Natural killer cell treated with Interleukin-12 subunit alpha and Interleukin-12 subunit beta and Interleukin-15 and Interleukin-18, amount 100 ng/mL, for 72 hours (primary cell): Measurements from ENCODE around the gene SEZ6L2. TPM values are rescaled to one million over a fixed set of nuclear protein-coding genes. Genes with fewer than 3 reads are reported as not detected.

ENCODE experiments used
- ATAC-seq, 2 donors: fragments of 150-1000 bp; cut with Tn5 transposase in 1 of 2; sonication (Bioruptor Pico), chemical (Tn5 transposase) in 1 of 2; 2 replicates each; pipeline ENCODE4 v1.10.0; 2021
- DNase-seq: peaks from one replicate; pipeline ENCODE4 v3.0.0; 2022; ENCODE audit warnings: low spot score
- H3K27ac Mint-ChIP-seq, 2 donors: 1 replicate in 1 of 2; 2 replicates in 1 of 2; pipeline ENCODE4 v1.8.0; 2022; ENCODE audit warnings: mixed read lengths in 2 of 2, mild to moderate bottlenecking in 1 of 2, moderate library complexity in 1 of 2
- H3K27me3 Mint-ChIP-seq, 2 donors: 1 replicate in 1 of 2; 2 replicates in 1 of 2; pipeline ENCODE4 v1.8.0; 2022; ENCODE audit warnings: mixed read lengths in 2 of 2
- H3K36me3 Mint-ChIP-seq: one replicate; pipeline ENCODE4 v1.8.0; 2022; ENCODE audit warnings: mixed read lengths
- H3K4me1 Mint-ChIP-seq, 2 donors: 1 replicate in 1 of 2; 2 replicates in 1 of 2; pipeline ENCODE4 v1.8.0; 2022; ENCODE audit warnings: low read depth in 2 of 2, mixed read lengths in 2 of 2, mild to moderate bottlenecking in 1 of 2
- H3K4me3 Mint-ChIP-seq: one replicate; pipeline ENCODE4 v1.8.0; 2022; ENCODE audit warnings: mixed read lengths
- H3K9me3 Mint-ChIP-seq: 2 replicates; pipeline ENCODE4 v1.8.0; 2022; ENCODE audit warnings: mixed read lengths
- total RNA-seq, 2 donors: library from RNA; stranded (reverse); gene quantifications; one replicate each; pipeline ENCODE4 v1.2.3, GENCODE V29; 2022

SEZ6L2 gene
- total RNA-seq, 2 donors from 2014 or later, result not detected

GRCh38 chr16:29864205-29864604, 35.1 kb downstream of the SEZ6L2 start:
- H3K27me3 Mint-ChIP-seq, result peaks cover 0 to 3% of the 10 kb centered on the region in 2 donors
- no peak overlapping the region for H3K27ac Mint-ChIP-seq
- H3K4me3 Mint-ChIP-seq, result no peak overlapping the region
- ATAC-seq (no peak), DNase-seq (no peak)
- H3K4me1 Mint-ChIP-seq, result peaks cover 19 to 23% of the 10 kb centered on the region in 2 donors
- H3K36me3 Mint-ChIP-seq, result no peaks in the 10 kb centered on the region
- no peaks in the 10 kb centered on the region for H3K9me3 Mint-ChIP-seq

GRCh38 chr16:29863669-29863984, 35.7 kb downstream of the SEZ6L2 start:
- H3K4me1 Mint-ChIP-seq, result peaks cover 19 to 23% of the 10 kb centered on the region in 2 donors
- no peaks in the 10 kb centered on the region for H3K9me3 Mint-ChIP-seq
- no peaks in the 10 kb centered on the region for H3K36me3 Mint-ChIP-seq
- no peak for ATAC-seq
- H3K4me3 Mint-ChIP-seq, result peak overlapping the region; percentile 99
- peak overlapping the region; percentile 98 to 100 for H3K27ac Mint-ChIP-seq
- peaks cover 0 to 3% of the 10 kb centered on the region in 2 donors for H3K27me3 Mint-ChIP-seq
- no peak for DNase-seq

DNA sequence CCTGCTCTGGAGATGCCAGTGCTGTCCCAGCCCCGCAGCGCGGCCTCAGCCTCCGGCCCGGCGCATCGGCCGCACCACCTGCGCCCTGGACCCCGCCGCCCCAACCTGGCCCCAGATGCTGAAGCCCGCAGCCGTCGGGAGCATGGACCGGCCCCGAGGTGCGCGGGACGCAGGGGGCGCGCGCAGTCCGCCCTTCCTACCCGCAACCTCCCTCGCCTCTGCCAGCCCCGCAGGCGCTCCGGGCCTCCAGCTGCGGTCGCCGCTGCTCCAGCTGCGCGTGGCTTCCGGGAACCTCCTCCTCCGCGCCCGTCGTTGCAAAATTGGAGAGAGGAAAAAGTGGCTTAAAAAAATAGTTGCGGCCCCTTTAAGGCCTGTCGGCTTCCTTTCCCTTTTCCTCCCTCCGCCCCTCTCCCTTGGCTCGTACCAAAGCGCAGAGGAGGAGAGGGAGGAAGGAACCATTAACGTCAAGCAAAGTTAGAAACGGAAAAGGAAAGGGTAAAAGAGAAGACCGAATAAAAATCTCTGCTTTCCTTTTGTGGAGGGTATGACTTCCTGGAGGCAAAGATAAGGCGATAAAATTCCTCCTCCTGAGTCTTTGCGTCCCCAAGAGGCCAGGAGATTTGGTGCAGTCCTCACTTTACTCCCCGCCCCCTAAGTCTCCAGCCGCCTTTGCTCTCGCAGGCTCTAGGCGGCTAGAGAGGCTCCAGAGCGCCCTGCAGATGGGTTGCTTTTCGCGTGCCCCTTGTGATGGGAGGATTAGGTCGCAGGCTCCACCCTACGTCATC, 36.3 kb downstream of the SEZ6L2 start, which contains the start of gene CDIPT:
Gene CDIPT (minus strand): TSS at position 343 of the 785 bp plus-strand sequence. CDS start 369 bp downstream, outside the sequence.
- Mint-ChIP-seq H3K27me3 (peaks cover 0 to 3% of the 10 kb centered on the region in 2 donors), H3K36me3 (peaks cover 4% of the 10 kb centered on the region), H3K9me3 (no peaks in the 10 kb centered on the region), H3K4me1 (peaks cover 21 to 23% of the 10 kb centered on the region in 2 donors), H3K4me3 (peak within 1 kb of the TSS; percentile 99), H3K27ac (peak within 1 kb of the TSS; percentile 98 to 100)
- DNase-seq, result peak; percentile 94
- ATAC-seq, result peak; percentile 99

DNA sequence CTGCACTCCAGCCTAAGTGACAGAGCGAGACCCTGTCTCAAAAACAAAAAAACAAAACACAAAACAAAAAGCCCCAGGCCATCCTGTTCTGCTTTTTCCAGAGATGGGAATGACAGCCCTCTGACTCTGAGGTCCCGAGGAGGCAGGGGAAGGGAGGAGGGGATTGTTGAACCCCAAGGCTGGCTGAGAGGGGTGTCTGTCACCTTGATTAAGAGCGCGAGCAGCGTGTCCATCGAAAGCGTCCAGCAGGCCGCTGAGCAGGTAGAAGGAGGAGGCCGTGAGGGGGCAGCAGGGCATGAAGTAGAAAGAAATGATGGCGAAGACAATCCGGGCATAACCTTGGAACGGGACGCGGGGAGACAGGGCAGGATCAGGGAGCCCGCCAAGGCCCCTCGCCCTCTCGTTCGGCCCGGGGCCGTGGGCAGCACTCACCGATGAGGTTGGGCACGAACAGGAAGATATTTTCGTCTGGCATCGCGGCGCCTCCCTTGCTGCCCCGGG, 36.9 kb downstream of the SEZ6L2 start:
- H3K4me1 Mint-ChIP-seq, result peaks cover 19% of the 10 kb centered on the region in 2 donors
- peaks cover 5% of the 10 kb centered on the region for H3K36me3 Mint-ChIP-seq
- no peaks in the 10 kb centered on the region for H3K9me3 Mint-ChIP-seq
- no peak for ATAC-seq
- no peaks in the 10 kb centered on the region for H3K27me3 Mint-ChIP-seq
- H3K4me3 Mint-ChIP-seq, result peak overlapping the region; percentile 99
- H3K27ac Mint-ChIP-seq, result peak overlapping the region; percentile 98 to 100
- DNase-seq, result no peak

GRCh38 chr16:29860218-29860617, 39.1 kb downstream of the SEZ6L2 start:
- DNase-seq (no peak), ATAC-seq (no peak)
- peaks cover 5% of the 10 kb centered on the region for H3K36me3 Mint-ChIP-seq
- H3K4me3 Mint-ChIP-seq, result no peak overlapping the region
- H3K4me1 Mint-ChIP-seq, result peaks cover 19% of the 10 kb centered on the region in 2 donors
- peak overlapping the region in 1 of 2 donors; percentile 26 for H3K27ac Mint-ChIP-seq
- H3K9me3 Mint-ChIP-seq, result no peaks in the 10 kb centered on the region
- H3K27me3 Mint-ChIP-seq, result no peaks in the 10 kb centered on the region

DNA sequence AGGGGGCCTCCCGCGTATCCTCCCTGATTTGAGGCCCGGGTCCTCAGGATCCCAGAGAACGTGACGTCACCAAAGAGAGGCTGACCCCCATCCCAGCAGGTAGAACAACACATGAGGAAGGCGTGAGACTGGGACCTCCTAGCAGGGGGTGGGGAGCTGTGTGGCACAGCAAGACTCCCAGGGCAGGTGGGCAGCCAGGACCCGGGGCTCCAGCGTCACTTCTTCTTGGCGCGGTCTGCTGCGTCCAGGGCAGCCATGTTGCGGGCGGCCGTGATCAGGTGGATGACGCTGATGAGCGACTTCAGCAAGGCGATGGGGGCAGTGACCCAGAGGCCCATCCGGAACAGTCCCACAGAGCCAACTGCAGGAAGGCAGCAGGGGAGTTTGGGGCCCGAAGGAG, 40.4 kb downstream of the SEZ6L2 start:
- H3K9me3 Mint-ChIP-seq, result no peaks in the 10 kb centered on the region
- peaks cover 5% of the 10 kb centered on the region for H3K36me3 Mint-ChIP-seq
- DNase-seq (no peak), ATAC-seq (no peak)
- H3K4me1 Mint-ChIP-seq, result peaks cover 19% of the 10 kb centered on the region in 2 donors
- no peak overlapping the region for H3K4me3 Mint-ChIP-seq
- no peaks in the 10 kb centered on the region for H3K27me3 Mint-ChIP-seq
- no peak overlapping the region for H3K27ac Mint-ChIP-seq

DNA sequence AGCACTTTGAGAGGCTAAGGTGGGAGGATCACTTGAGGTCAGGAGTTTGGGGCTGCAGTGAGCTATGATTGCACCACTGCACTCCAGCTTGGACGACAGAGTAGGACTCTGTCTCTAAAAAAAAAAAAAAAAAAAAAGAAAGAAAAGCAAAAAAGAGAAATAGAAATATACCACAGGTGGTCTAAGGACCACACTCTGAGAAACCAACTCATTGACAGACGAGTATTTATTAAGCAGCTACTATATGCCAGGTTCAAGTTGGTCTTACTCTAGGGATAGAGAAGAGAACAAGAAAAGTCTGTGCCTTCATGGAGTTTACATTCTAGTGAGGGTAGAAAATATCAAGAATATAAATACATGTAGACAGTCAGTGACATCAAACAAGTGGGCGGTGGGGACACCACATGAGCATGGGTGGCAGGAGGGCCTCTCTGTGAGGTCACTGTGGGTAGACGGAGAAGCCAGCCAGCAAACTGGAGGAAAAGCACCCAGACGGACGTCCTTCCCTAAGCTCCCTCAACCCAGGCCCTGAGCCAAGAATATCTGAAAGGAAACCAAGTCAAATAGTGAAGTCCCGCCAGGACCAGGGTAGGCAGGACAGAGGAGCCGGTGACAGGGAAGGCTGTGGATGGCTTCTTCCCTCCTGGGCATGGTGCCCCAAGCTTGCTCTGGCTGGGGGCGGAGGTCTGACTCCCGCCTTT, 41.1 kb downstream of the SEZ6L2 start:
- Mint-ChIP-seq H3K4me3 (no peak overlapping the region), H3K9me3 (no peaks in the 10 kb centered on the region), H3K27ac (no peak overlapping the region), H3K36me3 (peaks cover 5% of the 10 kb centered on the region), H3K27me3 (no peaks in the 10 kb centered on the region), H3K4me1 (peaks cover 15 to 16% of the 10 kb centered on the region in 2 donors)
- ATAC-seq (no peak), DNase-seq (no peak)

DNA sequence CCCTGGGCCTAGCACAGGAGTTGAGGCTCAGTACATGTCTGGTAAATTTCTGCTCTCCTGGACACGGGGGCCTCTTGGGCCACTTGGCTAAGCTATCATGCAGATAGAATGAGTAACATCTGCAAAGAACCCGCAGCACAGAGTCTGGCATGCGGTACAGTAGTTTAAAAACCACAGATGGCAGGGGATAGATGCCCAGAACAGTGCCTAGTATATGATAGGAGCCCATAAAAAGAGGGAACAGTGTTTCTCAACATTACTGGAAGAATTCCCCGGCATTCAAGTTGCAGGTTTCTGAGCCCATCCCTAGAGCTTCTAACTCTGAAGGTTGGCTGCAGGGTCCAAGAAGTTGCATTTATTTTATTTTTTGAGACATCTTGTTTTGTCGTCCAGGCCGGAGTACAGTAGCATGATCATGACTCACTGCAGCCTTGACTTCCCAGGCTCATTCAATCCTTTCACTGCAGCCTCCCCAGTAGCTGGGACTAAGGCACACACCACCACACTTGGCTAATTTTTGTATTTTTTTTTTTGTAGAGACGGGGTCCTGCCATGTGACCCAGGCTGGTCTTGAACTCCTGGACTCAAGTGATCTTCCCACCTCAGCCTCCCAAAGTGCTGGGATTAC, 42.1 kb downstream of the SEZ6L2 start:
- Mint-ChIP-seq H3K36me3 (peaks cover 5% of the 10 kb centered on the region), H3K27me3 (no peaks in the 10 kb centered on the region), H3K4me3 (no peak overlapping the region), H3K4me1 (peaks cover 6 to 10% of the 10 kb centered on the region in 2 donors), H3K27ac (no peak overlapping the region), H3K9me3 (no peaks in the 10 kb centered on the region)
- ATAC-seq, result no peak
- no peak for DNase-seq

GRCh38 chr16:29854520-29855100, 44.7 kb downstream of the SEZ6L2 start:
- H3K36me3 Mint-ChIP-seq, result peaks cover 5% of the 10 kb centered on the region
- DNase-seq, result no peak
- H3K27me3 Mint-ChIP-seq, result no peaks in the 10 kb centered on the region
- no peak overlapping the region for H3K4me3 Mint-ChIP-seq
- peaks cover 0 to 3% of the 10 kb centered on the region in 2 donors for H3K4me1 Mint-ChIP-seq
- no peak for ATAC-seq
- no peaks in the 10 kb centered on the region for H3K9me3 Mint-ChIP-seq
- H3K27ac Mint-ChIP-seq, result no peak overlapping the region

GRCh38 chr16:29852654-29853053, 46.7 kb downstream of the SEZ6L2 start:
- no peak for ATAC-seq
- Mint-ChIP-seq H3K9me3 (no peaks in the 10 kb centered on the region), H3K36me3 (no peaks in the 10 kb centered on the region), H3K27ac (no peak overlapping the region), H3K4me3 (no peak overlapping the region), H3K4me1 (peaks cover 0 to 3% of the 10 kb centered on the region in 2 donors), H3K27me3 (no peaks in the 10 kb centered on the region)
- no peak for DNase-seq

GRCh38 chr16:29850998-29851397, 48.4 kb downstream of the SEZ6L2 start:
- Mint-ChIP-seq H3K9me3 (no peaks in the 10 kb centered on the region), H3K27ac (no peak overlapping the region), H3K4me3 (no peak overlapping the region), H3K4me1 (peaks cover 0 to 6% of the 10 kb centered on the region in 2 donors), H3K27me3 (no peaks in the 10 kb centered on the region), H3K36me3 (no peaks in the 10 kb centered on the region)
- no peak for ATAC-seq
- DNase-seq, result no peak

DNA sequence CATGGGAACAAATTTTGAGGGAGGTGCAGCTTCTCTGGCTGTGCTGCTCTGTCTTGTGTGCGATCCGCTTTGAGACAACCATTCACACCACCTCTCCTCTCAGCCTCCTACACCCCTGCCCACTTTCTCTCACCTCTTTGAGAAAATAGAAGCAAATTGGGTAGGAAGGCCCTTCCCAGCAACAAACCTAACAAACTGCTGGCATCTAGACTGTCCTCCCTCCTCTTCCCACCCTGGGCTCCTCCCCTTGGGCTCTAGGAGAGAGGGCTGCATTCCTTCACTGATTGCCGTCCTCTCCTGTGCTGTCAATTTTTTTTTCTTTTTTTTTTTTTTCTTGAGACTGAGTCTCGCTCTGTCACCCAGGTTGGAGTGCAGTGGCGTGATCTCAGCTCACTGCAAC, 49.8 kb downstream of the SEZ6L2 start:
- H3K27ac Mint-ChIP-seq, result no peak overlapping the region
- H3K4me3 Mint-ChIP-seq, result no peak overlapping the region
- DNase-seq (no peak), ATAC-seq (no peak)
- H3K9me3 Mint-ChIP-seq, result no peaks in the 10 kb centered on the region
- H3K27me3 Mint-ChIP-seq, result no peaks in the 10 kb centered on the region
- H3K36me3 Mint-ChIP-seq, result no peaks in the 10 kb centered on the region
- H3K4me1 Mint-ChIP-seq, result peaks cover 0 to 10% of the 10 kb centered on the region in 2 donors

GRCh38 chr16:29848420-29849297, 50.7 kb downstream of the SEZ6L2 start:
- ATAC-seq (peak; percentile 81 to 82), DNase-seq (peak; percentile 71)
- H3K4me3 Mint-ChIP-seq, result no peak overlapping the region
- no peaks in the 10 kb centered on the region for H3K27me3 Mint-ChIP-seq
- H3K27ac Mint-ChIP-seq, result no peak overlapping the region
- no peaks in the 10 kb centered on the region for H3K36me3 Mint-ChIP-seq
- H3K9me3 Mint-ChIP-seq, result no peaks in the 10 kb centered on the region
- H3K4me1 Mint-ChIP-seq, result peaks cover 0 to 10% of the 10 kb centered on the region in 2 donors
